HG02610 (cell line): ENCODE data around the gene ILDR1.
A peak's percentile ranks its signal among the peaks of the same experiment; 100 is the strongest.
"Not testable (repeated sequence)": the region's sequence is repeated elsewhere in the genome, so short reads cannot be mapped to it uniquely, and the experiment has no call there.

Source experiments
- ATAC-seq: cut with Tn5 transposase; IDR thresholded peaks from one replicate; pipeline ENCODE4 v1.9.1; 2021; ENCODE audit warnings: mild to moderate bottlenecking, moderate library complexity; ENCODE audit not compliant: unreplicated experiment

Gene ILDR1

DNA sequence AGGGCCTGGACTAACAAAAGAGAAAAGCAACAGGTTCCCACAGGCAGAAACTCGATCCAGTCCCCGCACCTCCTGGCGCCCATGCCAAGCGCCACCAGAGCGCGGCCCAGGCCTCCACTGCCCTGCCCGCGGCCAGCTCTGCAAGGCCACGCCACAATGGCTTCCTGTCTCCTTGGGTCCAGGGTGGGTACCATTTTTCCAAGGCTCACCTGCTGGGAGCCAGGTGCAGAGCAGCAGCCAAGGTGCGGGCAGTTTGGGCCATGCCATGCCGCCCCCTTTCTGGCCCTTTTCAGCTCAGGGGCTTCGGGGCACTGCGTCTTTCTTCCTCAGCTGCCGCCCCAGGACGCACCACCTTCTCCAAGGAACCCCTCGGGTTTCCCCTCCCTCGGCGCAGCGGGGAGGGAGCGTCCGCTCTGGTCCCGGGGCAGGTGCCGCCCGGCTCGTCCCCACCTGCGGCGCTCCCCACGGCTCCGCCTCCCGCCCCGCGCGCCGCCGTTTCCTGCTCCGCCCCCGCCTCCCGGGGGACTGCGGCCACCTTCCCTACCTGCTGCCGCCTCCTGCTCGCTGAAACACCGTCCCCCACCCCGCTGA lies at the start of gene ILDR1:
Gene ILDR1, minus strand, starts transcription at position 437 of the 591 bp plus-strand sequence. Its CDS starts 170 bp downstream, at position 267.
- peak; percentile 34 for ATAC-seq

DNA sequence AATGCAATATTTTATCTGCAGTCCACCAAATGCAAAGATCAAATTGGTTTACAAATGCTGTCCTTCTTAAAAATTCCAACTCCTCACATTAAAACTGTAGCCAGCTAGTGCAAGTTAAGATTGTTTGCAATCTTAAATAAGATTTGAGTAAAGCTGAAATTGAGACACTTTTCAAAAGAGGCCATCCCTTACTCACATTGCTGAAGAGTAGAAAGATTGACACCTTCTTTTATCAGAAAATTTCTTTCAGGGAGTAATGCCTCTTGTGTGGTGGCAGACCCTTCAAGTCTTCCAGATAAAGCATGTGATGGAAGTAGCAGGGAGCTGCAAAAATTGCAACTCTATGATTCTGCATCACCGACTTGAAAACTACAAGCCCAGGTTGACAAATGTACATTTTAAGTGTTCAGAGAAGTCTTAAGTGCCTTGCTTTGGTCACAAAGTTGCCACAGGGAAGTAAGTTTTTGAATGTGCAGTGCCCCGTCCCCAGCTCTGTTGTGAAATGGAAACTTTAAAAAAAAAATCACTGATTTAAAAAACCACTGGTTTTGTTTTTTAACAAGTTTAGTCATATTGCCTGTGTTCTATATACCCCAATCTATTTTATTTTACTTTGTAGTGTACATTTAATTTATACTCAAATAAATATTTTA lies 45.7 kb upstream of the ILDR1 start:
- peak; percentile 65 for ATAC-seq

GRCh38 chr3:122067214-122067550 lies 45.1 kb upstream of the ILDR1 start:
- peak; percentile 55 for ATAC-seq

DNA sequence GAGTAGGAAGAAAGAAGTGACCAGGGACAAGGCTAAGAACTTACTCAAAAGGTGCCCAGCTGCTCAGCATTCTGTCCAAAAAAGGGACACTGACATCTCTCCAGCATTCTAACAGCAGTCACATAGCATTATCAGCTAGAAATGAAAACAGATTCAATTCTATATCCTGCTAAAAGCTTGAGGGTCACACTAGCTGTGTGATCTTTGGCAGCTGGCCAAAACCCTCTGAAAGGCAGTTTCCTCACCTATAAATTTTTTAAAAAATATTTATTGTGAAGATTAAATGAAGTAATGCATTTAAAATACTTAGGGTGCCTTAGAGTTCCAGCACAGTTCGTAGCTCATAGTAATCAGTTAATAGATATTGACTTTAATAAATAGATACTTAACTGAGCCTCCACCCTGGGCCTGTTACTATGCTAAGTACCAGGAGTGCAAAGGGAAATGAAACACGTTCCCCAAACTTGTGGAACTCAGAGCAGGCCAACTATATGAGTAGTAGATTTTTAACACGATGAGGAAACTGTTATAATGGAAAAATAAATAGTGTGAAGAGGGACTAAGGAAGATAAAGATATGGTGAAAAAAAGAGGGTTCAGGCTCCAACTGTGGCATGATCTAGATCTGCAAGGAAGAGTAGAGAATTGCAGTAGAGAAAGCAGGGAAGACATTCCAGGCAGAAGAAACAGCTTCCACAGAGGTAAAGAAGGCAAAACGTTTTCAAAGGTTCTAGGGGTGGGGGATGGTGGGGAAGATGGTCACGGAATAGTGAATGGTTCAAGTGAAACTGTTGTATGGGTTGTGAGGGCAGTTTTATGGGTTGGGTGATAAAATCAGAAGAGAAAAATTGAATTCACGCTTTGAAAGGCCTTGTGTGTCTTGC lies 44.5 kb upstream of the ILDR1 start:
- ATAC-seq, result peak; percentile 5

GRCh38 chr3:122064326-122064725 lies 42.3 kb upstream of the ILDR1 start:
- no peak for ATAC-seq

DNA sequence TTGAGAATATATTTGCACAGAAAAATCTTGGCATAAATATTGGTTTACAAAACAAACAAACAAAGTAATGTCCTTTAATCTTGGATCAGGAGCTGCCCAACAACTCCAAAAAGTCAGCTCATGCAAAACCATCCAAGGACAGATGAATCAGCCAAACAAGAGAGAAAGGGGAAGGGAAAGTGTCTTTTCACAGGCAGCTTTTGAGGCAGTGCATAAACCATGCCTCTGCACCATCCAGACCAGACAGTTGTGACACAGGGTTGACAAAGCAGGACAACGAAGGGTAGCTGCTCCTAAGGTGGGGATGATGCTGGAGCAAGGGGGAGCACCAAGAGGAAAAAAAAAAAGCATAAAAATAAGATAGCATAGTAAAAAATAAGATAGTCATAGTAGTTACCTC lies 41.9 kb upstream of the ILDR1 start:
- ATAC-seq, result no peak

DNA sequence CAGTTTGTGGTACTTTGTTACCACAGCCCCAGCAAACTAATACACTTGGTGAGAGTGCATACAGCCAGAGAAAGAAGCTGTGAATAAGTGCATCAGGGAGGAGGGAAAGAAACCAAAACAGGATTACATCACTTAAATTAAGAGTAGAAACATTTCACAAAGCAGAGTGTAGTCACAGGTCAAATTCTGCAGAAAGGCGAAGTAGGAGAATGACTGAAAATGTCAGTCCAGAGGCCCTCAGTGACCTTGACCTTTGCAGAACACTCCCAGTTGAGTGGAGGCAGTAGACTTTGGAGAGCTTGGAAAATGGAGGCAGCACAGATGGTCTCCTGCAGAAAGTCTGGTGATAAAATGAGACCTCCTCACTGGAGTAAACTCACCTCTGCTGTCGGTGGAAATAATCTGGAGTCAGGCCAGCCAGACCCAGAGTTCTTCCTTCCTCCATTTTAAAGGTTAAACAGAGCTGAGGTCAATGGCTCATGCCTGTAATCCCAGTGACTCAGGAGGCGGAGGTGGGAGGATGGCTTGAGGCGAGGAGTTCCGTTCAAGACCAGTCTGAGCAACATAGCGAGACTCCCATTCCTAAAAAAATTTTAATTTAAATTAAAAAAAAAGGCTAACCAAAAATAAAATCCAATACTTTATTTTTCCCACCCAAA lies 38.1 kb upstream of the ILDR1 start:
- no peak for ATAC-seq

DNA sequence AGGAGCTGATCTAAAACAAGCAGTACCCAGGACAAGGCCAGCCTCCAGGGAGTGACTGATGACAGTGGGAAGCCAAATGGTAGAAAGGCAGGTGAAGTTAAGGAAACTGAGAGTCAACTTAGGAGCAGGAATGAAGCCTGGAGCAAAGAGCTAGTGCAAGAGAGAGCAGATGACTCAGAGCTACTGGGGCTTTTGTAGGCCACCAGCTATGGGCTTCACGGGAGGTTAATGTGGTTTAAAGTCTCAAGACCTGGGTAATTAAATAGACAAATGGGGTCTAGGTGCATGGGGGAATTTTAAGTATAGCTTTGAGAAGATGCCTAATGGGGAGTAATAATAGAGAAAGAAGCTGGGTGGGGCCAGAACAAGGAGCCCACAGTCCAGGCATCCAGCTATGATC lies 36.2 kb upstream of the ILDR1 start:
- no peak for ATAC-seq

DNA sequence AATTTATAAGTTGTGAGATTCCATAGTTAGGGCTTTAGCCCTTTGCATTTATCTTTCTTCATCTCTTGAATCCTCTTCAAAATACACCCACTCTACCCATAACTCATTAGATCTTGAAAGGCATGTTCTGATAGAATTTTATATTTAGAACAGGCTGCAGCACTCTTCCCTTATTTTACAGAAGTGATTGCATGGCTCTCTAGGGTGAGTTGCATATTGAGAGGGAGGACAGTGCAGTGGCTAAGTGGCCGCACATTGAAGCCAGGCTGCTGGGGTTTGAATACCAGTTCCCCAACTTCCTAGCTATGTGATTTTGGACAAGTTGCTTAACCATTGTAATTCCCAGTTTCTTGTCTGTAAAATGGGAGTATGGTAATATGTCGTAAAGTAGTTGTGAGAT lies 35.6 kb upstream of the ILDR1 start:
- ATAC-seq, result no peak

- peak; percentile 95 for ATAC-seq
Measured at GRCh38 chr3:122055215-122055614, 33.2 kb upstream of the ILDR1 start, which contains the start of gene CD86. CD86 (plus strand) TSS chr3:122055362; CDS start chr3:122055490, 128 bp downstream.

DNA sequence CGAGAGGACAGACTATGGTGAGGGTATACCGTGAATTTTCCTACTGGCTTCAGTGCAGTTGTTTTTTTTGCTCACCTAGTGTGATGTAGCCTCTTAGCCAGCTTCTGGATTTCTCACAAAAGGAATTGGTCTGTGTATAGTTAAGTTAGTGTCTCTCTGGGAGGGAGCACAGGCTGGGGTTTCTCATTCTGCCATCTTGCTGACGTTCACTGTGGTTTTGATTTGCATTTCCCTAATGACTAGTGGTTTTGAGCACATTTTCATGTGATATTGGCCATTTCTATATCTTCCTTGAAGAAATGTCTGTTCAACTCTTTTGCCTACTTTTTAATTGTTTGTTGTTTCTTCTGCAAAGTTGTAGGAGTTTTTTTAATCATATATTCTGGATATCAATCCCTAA lies 30.9 kb upstream of the ILDR1 start:
- ATAC-seq, result peak; percentile 44

- ATAC-seq, result not testable (repeated sequence)
Measured at GRCh38 chr3:122047773-122048172, 25.7 kb upstream of the ILDR1 start.

- not testable (repeated sequence) for ATAC-seq
Measured at GRCh38 chr3:122047296-122047695, 25.2 kb upstream of the ILDR1 start.

DNA sequence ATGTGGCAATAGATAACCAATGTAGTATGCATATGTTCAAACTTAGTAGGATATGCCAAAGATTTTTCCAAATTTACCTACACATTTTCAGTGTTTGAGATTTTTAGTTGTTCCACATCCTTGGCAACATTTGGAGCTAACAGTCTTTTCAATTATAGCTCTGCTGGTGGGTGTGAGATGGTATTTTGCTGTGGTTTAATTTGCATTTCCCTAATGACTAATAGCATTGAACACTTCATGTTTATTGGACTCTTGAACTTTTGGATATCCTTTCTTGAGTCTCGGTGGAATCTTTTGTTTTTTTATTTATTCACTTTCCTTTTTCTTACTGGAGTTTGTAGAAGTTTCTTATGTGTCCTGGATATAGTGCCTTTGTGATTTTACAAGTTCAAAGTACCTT lies 11.0 kb upstream of the ILDR1 start:
- ATAC-seq, result no peak

- ATAC-seq, result no peak
Measured at GRCh38 chr3:122032531-122032930, 10.5 kb upstream of the ILDR1 start.

DNA sequence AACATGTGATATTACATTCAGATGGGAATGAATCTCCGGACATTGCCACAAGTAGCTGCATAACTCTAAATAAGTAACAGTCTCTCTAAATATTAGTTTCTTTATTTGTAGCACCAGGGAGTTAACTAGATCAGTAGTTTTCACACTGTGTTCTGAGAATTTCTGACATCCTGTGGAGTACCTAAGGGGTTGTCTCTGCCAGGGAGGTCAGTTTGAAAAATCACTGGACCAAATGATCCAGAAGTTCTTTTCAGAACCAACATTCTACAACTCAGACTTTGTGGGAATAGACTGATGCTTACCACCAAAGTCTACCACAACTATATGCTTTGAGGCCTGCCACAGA lies 9.0 kb upstream of the ILDR1 start:
- ATAC-seq, result peak; percentile 50

DNA sequence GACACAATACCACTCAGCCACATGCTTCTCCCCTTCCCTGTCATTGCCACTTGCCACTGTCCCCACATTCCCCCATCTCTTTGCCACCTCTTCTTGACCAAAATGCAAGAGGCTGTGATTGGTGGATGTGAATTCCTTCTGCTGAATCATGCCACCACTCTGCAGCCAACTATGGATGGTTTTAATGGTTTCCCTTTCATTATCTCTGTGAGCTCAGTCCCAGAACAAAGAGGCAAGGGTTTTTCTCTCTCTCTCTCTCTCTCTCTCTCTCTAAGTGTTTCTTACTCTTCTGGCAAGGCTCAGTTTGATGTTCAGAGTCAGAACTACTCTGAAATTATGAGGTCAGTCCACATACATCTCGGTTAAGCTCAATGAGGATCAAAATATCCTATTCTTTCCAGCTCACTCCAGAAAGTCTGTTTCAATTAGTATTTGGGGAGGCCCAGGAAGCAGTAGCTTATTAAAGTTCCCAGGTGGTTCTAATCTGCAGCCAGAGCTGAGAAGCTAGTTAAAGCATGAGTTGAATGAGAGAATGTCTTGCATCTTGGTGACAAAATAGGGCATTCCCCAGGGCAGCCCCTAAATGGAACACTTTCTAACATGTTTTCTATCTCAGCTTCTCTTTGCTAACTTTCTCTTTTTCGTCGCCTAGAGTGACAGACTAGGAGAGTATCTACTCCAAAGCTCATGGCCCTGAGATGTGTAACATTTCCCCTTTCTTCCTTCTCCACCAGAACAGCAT lies 8.5 kb upstream of the ILDR1 start:
- peak; percentile 81 for ATAC-seq

GRCh38 chr3:122025296-122025695 lies 3.2 kb upstream of the ILDR1 start:
- ATAC-seq, result peak; percentile 72

GRCh38 chr3:122024800-122025199 lies 2.8 kb upstream of the ILDR1 start:
- ATAC-seq, result no peak

GRCh38 chr3:122023335-122023910 lies 1.4 kb upstream of the ILDR1 start:
- no peak for ATAC-seq
